ENCODE measurements around the gene SLC4A7. TPM values are rescaled to one million over a fixed set of nuclear protein-coding genes. Genes with fewer than 3 reads are reported as not detected.
A peak's percentile ranks its signal among the peaks of the same experiment; 100 is the strongest.

Gene SLC4A7
- polyA plus RNA-seq, 1 experiment, result 42.9 TPM

DNA sequence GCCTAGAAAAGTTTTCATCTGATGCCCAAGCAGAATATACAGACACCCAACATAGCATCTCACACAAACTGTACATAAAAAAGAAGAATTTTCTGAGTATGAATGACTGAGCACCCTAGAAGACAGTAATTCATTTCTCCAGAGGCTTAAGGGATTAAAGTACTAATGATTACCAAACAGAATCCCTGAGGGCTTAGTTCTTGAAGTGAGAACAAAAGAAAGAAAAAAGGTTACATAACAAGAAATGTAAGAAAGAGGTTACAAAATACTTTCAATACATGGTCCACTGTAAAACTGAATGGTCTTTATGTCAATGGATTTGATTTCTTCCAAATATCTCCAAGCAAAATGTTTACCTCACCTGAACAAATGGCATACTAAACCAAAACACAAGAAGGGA lies 105.9 kb downstream of the SLC4A7 start:
- H3K4me3 ChIP-seq (ENCODE audit: low read depth, low read length), result no peak overlapping the region
- no peak overlapping the region for H3K27ac ChIP-seq (ENCODE audit: low read depth, low read length)
- ChIA-PET CTCF (interaction anchor here (1.8 kb wide), 1 partner anchor 303 kb away, joined by 5 read pairs; no protein-coding TSS in a partner anchor), POLR2A (no interaction called here)
- no peak for DNase-seq (ENCODE audit: low read depth, low spot score)
- no peak for TF ChIP-seq CTCF (IDR thresholded peaks at IDR 0.05; ENCODE audit: low read depth, low read length)
- H3K27me3 ChIP-seq (ENCODE audit: control insufficient read depth, insufficient read depth, low read length), result no peaks in the 10 kb centered on the region
- no peaks in the 10 kb centered on the region for H3K9me3 ChIP-seq (ENCODE audit: control insufficient read depth, insufficient read depth, low read length)

DNA sequence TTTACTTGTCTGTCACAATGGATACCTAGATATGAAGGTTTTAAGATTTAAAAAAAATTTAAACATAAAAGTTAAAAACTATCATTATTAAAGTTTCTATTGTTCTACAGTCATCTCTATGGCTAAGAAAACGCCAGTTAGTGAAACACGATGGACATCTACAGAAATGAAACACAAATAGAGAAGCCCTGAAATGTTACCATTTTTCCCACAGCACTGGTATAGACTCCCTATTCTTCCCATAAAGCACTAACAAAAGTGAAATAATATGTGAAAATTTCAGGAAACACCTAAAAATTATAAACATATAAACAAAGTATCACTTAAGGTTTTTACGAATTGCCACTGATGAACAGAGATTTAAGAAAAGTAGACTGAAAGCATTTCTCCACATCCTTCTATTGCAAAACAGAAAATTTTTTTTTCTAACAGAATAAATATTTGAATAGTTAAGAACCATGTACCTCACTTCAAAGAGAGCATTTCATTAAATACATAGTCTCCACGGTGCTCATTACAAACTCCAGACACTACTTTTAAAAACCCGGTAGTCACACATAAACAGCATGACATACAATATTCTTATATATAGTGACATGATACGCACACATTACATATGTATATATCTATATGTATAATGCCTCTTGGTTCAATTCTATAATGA lies 107.9 kb downstream of the SLC4A7 start:
- Histone ChIP-seq H3K27me3 (ENCODE audit: control insufficient read depth, insufficient read depth, low read length) (no peaks in the 10 kb centered on the region), H3K9me3 (ENCODE audit: control insufficient read depth, insufficient read depth, low read length) (no peaks in the 10 kb centered on the region), H3K27ac (ENCODE audit: low read depth, low read length) (no peak overlapping the region), H3K4me3 (ENCODE audit: low read depth, low read length) (no peak overlapping the region)
- CTCF ChIA-PET, result interaction anchor here (0.6 to 1.5 kb wide), 2 partner anchors 29 to 305 kb away, joined by 4 to 6 read pairs; no protein-coding TSS in a partner anchor
- POLR2A ChIA-PET, result no interaction called here
- DNase-seq (ENCODE audit: low read depth, low spot score), result no peak
- no peak for TF ChIP-seq CTCF (IDR thresholded peaks at IDR 0.05; ENCODE audit: low read depth, low read length)

DNA sequence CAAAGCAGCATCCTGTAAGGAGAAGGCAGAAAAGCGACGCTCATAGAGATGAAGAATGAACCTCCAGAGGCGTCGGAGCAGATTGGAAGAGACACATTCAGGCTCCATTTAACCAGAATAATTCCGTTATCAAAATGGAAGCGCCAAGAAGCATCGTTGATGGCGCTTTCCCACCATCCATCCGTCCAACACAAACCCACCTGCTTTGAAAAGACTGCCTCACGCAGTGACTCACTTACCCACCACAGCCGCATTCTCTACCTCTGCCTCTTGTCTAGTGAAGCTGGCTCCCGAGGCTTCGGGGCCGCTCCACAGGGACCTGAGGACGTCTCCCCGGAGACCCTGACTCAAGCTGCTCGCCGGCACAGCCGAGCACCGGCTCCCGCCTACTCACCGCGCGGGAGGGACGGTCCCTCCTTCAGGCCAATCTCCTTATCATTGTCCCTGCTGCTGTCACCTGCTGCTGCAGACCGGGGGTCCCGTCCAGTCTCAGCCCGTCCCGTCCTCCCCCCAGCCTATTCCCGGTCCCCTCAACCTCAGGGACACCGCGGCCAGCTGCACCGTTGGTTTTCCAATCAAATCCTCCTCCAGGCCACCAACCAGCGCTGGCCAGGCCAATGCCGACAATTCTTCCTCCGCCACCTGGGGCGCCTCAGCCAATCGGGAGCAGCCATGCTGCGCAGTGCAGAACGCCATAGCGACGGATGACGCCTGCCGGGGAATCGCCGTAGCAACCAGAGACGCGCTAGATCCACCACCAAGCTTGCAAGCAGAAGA lies 115.2 kb downstream of the SLC4A7 start, which contains the start of gene NEK10:
Gene NEK10, minus strand, starts transcription at position 553 of the 777 bp plus-strand sequence. CDS start 16,501 bp downstream, outside the sequence.
- peak; percentile 64 for DNase-seq (ENCODE audit: low read depth, low spot score)
- Histone ChIP-seq H3K4me3 (ENCODE audit: low read depth, low read length) (peak within 1 kb of the TSS; percentile 76), H3K27ac (ENCODE audit: low read depth, low read length) (no peak within 1 kb of the TSS), H3K9me3 (ENCODE audit: control insufficient read depth, insufficient read depth, low read length) (no peaks in the 10 kb centered on the region; the same call in 1 of the 2 replicates), H3K27me3 (ENCODE audit: control insufficient read depth, insufficient read depth, low read length) (no peaks in the 10 kb centered on the region)
- ChIA-PET CTCF (interaction anchor here (1.0 kb wide), 3 partner anchors 11 to 297 kb away, joined by 3 read pairs; no protein-coding TSS in a partner anchor), POLR2A (interaction anchor here (0.6 to 1.9 kb wide), 2 partner anchors 42 to 314 kb away, joined by 3 to 5 read pairs; no protein-coding TSS in a partner anchor)
- TF ChIP-seq CTCF (IDR thresholded peaks at IDR 0.05; ENCODE audit: low read depth, low read length), result no peak

DNA sequence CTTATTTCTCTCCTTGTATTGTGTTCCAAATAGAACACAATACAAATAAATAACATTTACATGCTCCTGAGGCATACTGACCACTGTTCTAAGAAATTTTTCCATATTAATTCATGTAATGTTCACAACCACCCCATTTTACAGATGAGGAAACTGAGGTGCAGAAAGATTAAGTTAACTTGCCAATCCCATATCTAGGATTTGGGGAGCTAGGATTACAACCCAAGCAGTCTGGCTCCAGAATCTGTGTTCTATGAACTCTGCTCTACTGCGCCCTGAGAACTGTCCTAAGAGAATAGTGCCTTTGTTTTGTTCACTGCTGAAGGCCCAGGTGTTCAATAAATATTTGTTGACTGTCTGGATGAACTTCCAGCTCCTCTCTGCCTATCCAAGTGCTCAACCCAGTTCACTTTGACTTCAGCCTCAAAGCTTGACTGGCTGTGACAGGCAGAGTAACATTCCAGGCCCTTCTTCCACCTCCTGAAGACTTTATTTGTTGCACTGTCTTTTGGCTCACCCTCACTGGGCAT lies 118.1 kb downstream of the SLC4A7 start:
- TF ChIP-seq CTCF (IDR thresholded peaks at IDR 0.05; ENCODE audit: low read depth, low read length), result no peak
- no peaks in the 10 kb centered on the region for H3K27me3 ChIP-seq (ENCODE audit: control insufficient read depth, insufficient read depth, low read length)
- DNase-seq (ENCODE audit: low read depth, low spot score), result no peak
- ChIA-PET POLR2A (no interaction called here), CTCF (interaction anchor here (0.7 to 1.6 kb wide), 5 partner anchors 40 to 315 kb away, joined by 3 to 10 read pairs (median 4); no protein-coding TSS in a partner anchor)
- no peak overlapping the region for H3K27ac ChIP-seq (ENCODE audit: low read depth, low read length)
- no peaks in the 10 kb centered on the region; the same call in 1 of the 2 replicates for H3K9me3 ChIP-seq (ENCODE audit: control insufficient read depth, insufficient read depth, low read length)
- no peak overlapping the region for H3K4me3 ChIP-seq (ENCODE audit: low read depth, low read length)

All from AG04450 (cell line).